ENCODE results near the gene FFAR4.

The FFAR4 gene

GRCh38 chr10:93570383-93570782 lies 3.9 kb downstream of the FFAR4 start:
- TF ChIP-seq CTCF (conservative IDR thresholded peaks at IDR 0.05; ENCODE audit: control insufficient read depth, insufficient read depth, low read depth, low read length), result no peak
- no peak for DNase-seq (ENCODE audit: low read depth)

GRCh38 chr10:93572606-93573005 lies 6.1 kb downstream of the FFAR4 start:
- no peak for TF ChIP-seq CTCF (conservative IDR thresholded peaks at IDR 0.05; ENCODE audit: control insufficient read depth, insufficient read depth, low read depth, low read length)
- no peak for DNase-seq (ENCODE audit: low read depth)
- H3K4me3 ChIP-seq (ENCODE audit: control insufficient read depth, low read depth, low read length), result no peak overlapping the region

More at GRCh38 chr10:93570383-93570782, 3.9 kb downstream of the FFAR4 start:
- no peak overlapping the region for H3K4me3 ChIP-seq (ENCODE audit: control insufficient read depth, low read depth, low read length)

GRCh38 chr10:93573051-93573909 lies 6.8 kb downstream of the FFAR4 start:
- H3K4me3 ChIP-seq (ENCODE audit: control insufficient read depth, low read depth, low read length), result no peak overlapping the region
- no peak for TF ChIP-seq CTCF (conservative IDR thresholded peaks at IDR 0.05; ENCODE audit: control insufficient read depth, insufficient read depth, low read depth, low read length)
- no peak for DNase-seq (ENCODE audit: low read depth)

- H3K4me3 ChIP-seq (ENCODE audit: control insufficient read depth, low read depth, low read length), result no peak overlapping the region
- DNase-seq (ENCODE audit: low read depth), result no peak
- TF ChIP-seq CTCF (conservative IDR thresholded peaks at IDR 0.05; ENCODE audit: control insufficient read depth, insufficient read depth, low read depth, low read length), result no peak
Measured at GRCh38 chr10:93573924-93574323, 7.5 kb downstream of the FFAR4 start.

GRCh38 chr10:93576888-93577287 lies 10.4 kb downstream of the FFAR4 start:
- DNase-seq (ENCODE audit: low read depth), result no peak
- no peak for TF ChIP-seq CTCF (conservative IDR thresholded peaks at IDR 0.05; ENCODE audit: control insufficient read depth, insufficient read depth, low read depth, low read length)
- H3K4me3 ChIP-seq (ENCODE audit: control insufficient read depth, low read depth, low read length), result no peak overlapping the region

- DNase-seq (ENCODE audit: low read depth), result no peak
- no peak overlapping the region for H3K4me3 ChIP-seq (ENCODE audit: control insufficient read depth, low read depth, low read length)
- no peak for TF ChIP-seq CTCF (conservative IDR thresholded peaks at IDR 0.05; ENCODE audit: control insufficient read depth, insufficient read depth, low read depth, low read length)
Measured at GRCh38 chr10:93577565-93577964, 11.1 kb downstream of the FFAR4 start.
